Ecto neural progenitor cell (in vitro differentiated cells): Measurements from ENCODE around the gene TXN2.
"Not testable (repeated sequence)": the region's sequence is repeated elsewhere in the genome, so short reads cannot be mapped to it uniquely, and the experiment has no call there.

ENCODE experiments used
- DNase-seq: peaks from one replicate; pipeline ENCODE4 v3.0.0-alpha.2; 2018; ENCODE audit warnings: low spot score

Gene TXN2

DNA sequence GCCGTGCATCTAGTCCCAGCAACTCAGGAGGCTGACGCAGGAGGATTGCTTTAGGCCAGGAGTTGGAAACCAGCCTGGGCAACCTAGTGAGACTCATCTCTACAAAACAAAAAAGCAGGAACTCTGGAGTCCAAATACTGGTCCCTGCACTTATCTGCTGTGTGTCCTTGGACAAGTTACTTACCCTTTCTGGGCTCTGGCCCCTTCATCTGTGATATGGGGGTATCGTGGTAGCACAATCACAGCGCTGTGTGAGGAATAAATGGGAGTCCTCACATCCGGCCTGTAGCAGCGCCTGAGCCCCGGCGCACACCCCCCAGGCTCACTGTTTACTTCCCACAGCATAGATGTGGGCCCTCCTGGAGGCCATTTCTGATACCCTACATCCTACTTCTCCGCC is 49.5 kb downstream of the TXN2 start:
- DNase-seq, result no peak

- DNase-seq, result no peak
Observed at GRCh38 chr22:36430863-36431262, 50.6 kb downstream of the TXN2 start.

GRCh38 chr22:36427952-36428351 is 53.5 kb downstream of the TXN2 start:
- not testable (repeated sequence) for DNase-seq

- DNase-seq, result peak; percentile 66
Observed at GRCh38 chr22:36425977-36426523, 55.4 kb downstream of the TXN2 start.

GRCh38 chr22:36424901-36425579 is 56.4 kb downstream of the TXN2 start:
- DNase-seq, result no peak

DNA sequence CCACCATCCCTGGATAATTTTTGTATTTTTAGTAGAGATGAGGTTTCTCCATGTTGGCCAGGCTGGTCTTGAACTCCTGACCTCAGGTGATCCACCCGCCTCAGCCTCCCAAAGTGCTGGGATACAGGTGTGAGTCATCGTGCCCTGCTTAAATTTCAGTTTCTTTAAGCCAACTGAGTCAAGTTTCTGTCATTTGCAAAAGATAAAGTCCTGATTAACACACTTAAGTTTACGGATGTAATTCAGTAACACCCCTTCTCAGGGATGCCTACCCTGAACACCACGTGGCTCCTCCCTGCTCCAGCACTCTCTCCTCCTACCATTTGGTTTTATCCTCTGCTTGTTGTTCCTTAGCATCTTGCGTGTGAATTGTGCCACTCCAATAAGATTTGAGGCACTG is 57.0 kb downstream of the TXN2 start:
- not testable (repeated sequence) for DNase-seq

- DNase-seq, result no peak
Observed at GRCh38 chr22:36423461-36424404, 57.7 kb downstream of the TXN2 start.

- no peak for DNase-seq
Observed at GRCh38 chr22:36422287-36423014, 59.0 kb downstream of the TXN2 start.

DNA sequence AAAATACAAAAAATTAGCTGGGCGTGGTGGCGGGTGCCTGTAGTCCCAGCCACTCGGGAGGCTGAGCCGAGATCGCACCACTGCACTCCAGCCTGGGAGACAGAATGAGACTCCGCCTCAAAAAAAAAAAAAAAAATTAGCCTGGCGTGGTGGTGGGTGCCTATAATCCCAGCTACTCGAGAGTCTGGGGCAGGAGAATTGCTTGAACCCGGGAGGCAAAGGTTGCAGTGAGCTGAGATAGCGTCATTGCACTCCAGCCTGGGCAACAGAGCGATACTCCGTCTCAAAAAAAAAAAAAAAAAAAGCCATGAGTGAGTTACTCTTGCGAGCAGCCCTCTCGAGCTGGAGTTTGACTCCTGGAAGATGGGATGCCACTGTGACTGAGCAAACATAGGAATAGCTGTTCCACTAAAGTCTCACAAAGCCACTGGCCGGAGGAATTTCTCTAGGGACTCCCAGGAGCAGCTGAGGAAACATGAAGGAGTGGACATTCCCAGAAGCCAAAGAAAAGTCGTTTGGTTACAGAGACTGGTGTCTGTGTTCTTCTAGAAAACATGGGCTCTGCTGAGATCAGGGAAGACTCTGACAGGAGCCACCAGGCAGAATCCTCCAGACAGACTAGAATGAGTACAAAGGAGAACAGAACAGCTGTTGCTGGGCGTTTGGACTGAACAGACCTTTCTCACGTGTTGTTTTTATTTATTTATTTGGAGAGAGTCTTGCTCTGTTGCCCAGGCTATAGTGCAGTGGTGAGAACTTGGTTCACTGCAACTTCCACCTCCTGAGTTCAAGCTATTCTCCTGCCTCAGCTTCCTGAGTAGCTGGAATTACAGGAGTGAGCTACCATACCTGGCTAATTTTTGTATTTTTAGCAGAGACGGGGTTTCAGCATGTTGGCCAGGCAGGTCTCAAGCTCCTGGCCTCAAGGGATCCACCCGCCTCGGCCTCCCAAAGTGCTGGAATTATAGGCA is 61.2 kb downstream of the TXN2 start:
- DNase-seq, result no peak

- no peak for DNase-seq
Observed at GRCh38 chr22:36419177-36419911, 62.1 kb downstream of the TXN2 start.

GRCh38 chr22:36417281-36417686 is 64.2 kb downstream of the TXN2 start:
- DNase-seq, result no peak
